Endothelial cell of umbilical vein (primary cell): ENCODE measurements around the gene CGAS. TPM values are rescaled to one million over a fixed set of nuclear protein-coding genes. Genes with fewer than 3 reads are reported as not detected.

ENCODE experiments used
- BruUV-seq: library from RNA; stranded (reverse); fragments of 400-500 nt; replicated peaks from 2 replicates; lab custom pipeline; 2021; lab: Mats Ljungman, UMichigan
- CTCF ChIA-PET: fragments of 300-600, 350-600 bp; sonication (Branson Sonifier 250); formaldehyde crosslinking; loops from one replicate; lab custom pipeline; 2021; ENCODE audit warnings: antibody characterized with exemption, inconsistent platforms; lab: Charles Lee
- POLR2A ChIA-PET: fragments of 300-600, 350-600 bp; sonication (Branson Sonifier 250); formaldehyde crosslinking; loops from one replicate; lab custom pipeline; 2021; ENCODE audit warnings: antibody characterized with exemption, inconsistent platforms; lab: Charles Lee
- DNase-seq: peaks from one replicate; pipeline ENCODE4 v3.0.0-alpha.2; 2011; ENCODE audit warnings: low read depth, low spot score
- FAIRE-seq: peaks from 2 replicates; lab custom pipeline; 2011; peaks lifted over from hg19 to GRCh38; lab: Jason Lieb, UNC
- H2AFZ ChIP-seq: 2 replicates; pipeline ENCODE4 v1.6.0; 2012; ENCODE audit warnings: low read depth, low read length, control low read depth, inconsistent platforms
- H3K27ac ChIP-seq: 2 replicates; pipeline ENCODE4 v1.5.1; 2011; ENCODE audit warnings: low read depth, mild to moderate bottlenecking, control low read depth, low read length, moderate library complexity; ENCODE audit not compliant: insufficient read depth
- H3K27me3 ChIP-seq, 2 experiments: 2 replicates each; pipeline versions ENCODE4 v1.6.0 to v1.6.1; 2011; ENCODE audit warnings: low read length in 2 of 2, mixed read lengths in 1 of 2; ENCODE audit not compliant: control insufficient read depth in 2 of 2, insufficient read depth in 2 of 2
- H3K36me3 ChIP-seq, 2 experiments: 2 replicates in 1 of 2; 3 replicates in 1 of 2; pipeline ENCODE4 v1.5.1; 2011; ENCODE audit warnings: low read length in 2 of 2, mild to moderate bottlenecking in 1 of 2, moderate library complexity in 1 of 2; ENCODE audit not compliant: control insufficient read depth in 2 of 2, insufficient read depth in 2 of 2; ENCODE audit errors: extremely low read depth in 1 of 2
- H3K4me1 ChIP-seq: 3 replicates; pipeline ENCODE4 v1.5.1; 2011; ENCODE audit warnings: mild to moderate bottlenecking, low read length; ENCODE audit not compliant: control insufficient read depth, insufficient read depth; ENCODE audit errors: extremely low read depth
- H3K4me2 ChIP-seq: 2 replicates; pipeline ENCODE4 v1.6.1; 2011; ENCODE audit warnings: low read length, control low read depth, mixed read lengths; ENCODE audit not compliant: insufficient read depth
- H3K4me3 ChIP-seq, 3 experiments: fragments of 200-600 bp in 1 of 3; sonication (generic), shearing (Covaris generic) in 1 of 3; replicated peaks in 1 of 3; 2 replicates each; pipeline ENCODE4 v1.5.1; 2011 to 2016; ENCODE audit warnings: control low read depth in 3 of 3, low read length in 3 of 3, mild to moderate bottlenecking in 2 of 3, inconsistent platforms in 1 of 3, low read depth in 1 of 3, moderate library complexity in 1 of 3; ENCODE audit not compliant: insufficient read depth in 1 of 3
- H3K79me2 ChIP-seq: 2 replicates; pipeline ENCODE4 v1.6.0; 2012; ENCODE audit warnings: low read length, inconsistent platforms; ENCODE audit not compliant: control insufficient read depth, insufficient read depth
- H3K9ac ChIP-seq: replicated peaks from 2 replicates; pipeline ENCODE3; 2011; ENCODE audit warnings: low read length, control low read depth; ENCODE audit not compliant: insufficient read depth; ENCODE audit errors: extremely low read depth
- H3K9me1 ChIP-seq: replicated peaks from 3 replicates; pipeline ENCODE4 v1.6.0; 2011; ENCODE audit warnings: mild to moderate bottlenecking, low read length; ENCODE audit not compliant: control insufficient read depth, insufficient read depth; ENCODE audit errors: extremely low read depth
- H3K9me3 ChIP-seq: replicated peaks from 2 replicates; pipeline ENCODE4 v1.5.1; 2012; ENCODE audit warnings: low read length, inconsistent platforms; ENCODE audit not compliant: control insufficient read depth, insufficient read depth
- H4K20me1 ChIP-seq: replicated peaks from 2 replicates; pipeline ENCODE3; 2011; ENCODE audit warnings: mild to moderate bottlenecking, low read length; ENCODE audit not compliant: control insufficient read depth, insufficient read depth; ENCODE audit errors: extremely low read depth
- EZH2 ChIP-seq: IDR thresholded peaks from 2 replicates; pipeline ENCODE4 v1.6.1; 2012; ENCODE audit warnings: borderline replicate concordance, low read depth, mild to moderate bottlenecking, moderate library complexity, low read length, inconsistent platforms; ENCODE audit not compliant: severe bottlenecking
- FOS ChIP-seq: IDR thresholded peaks from 2 replicates; pipeline ENCODE4 v1.6.1; 2011; ENCODE audit warnings: mild to moderate bottlenecking, low read length, moderate library complexity, borderline replicate concordance; ENCODE audit not compliant: insufficient read depth
- GATA2 ChIP-seq: IDR thresholded peaks from 2 replicates; pipeline ENCODE4 v1.7.0; 2011; ENCODE audit warnings: low read depth, mild to moderate bottlenecking, moderate library complexity, mixed read lengths, low read length; ENCODE audit not compliant: insufficient read length, insufficient read depth
- JUN ChIP-seq: IDR thresholded peaks from 2 replicates; pipeline ENCODE4 v1.6.1; 2011; ENCODE audit warnings: borderline replicate concordance, low read depth; ENCODE audit not compliant: insufficient read length, insufficient read depth
- MAX ChIP-seq: IDR thresholded peaks from 2 replicates; pipeline ENCODE4 v1.6.1; 2011; ENCODE audit not compliant: insufficient read depth, insufficient read length
- MYC ChIP-seq: IDR thresholded peaks from one replicate; pipeline ENCODE4 v1.6.1; 2011; ENCODE audit warnings: mild to moderate bottlenecking, low read depth, low read length
- POLR2A ChIP-seq: IDR thresholded peaks from 2 replicates; pipeline ENCODE4 v1.6.1; 2012; ENCODE audit warnings: low read depth, mild to moderate bottlenecking, control low read depth, low read length
- POLR2AphosphoS5 ChIP-seq: IDR thresholded peaks from 2 replicates; pipeline ENCODE4 v1.6.1; 2012; ENCODE audit warnings: low read depth, mild to moderate bottlenecking, control low read depth, low read length, moderate library complexity; ENCODE audit not compliant: insufficient read depth
- dilution Hi-C: fragments of 300-500 bp; cut with MboI; formaldehyde crosslinking; loops from one replicate; pipeline ENCODE4 v1.15.0; 2019; ENCODE audit warnings: low sequenced_read_pairs; ENCODE audit not compliant: extremely low pct_ligation_motif_present
- intact Hi-C: fragments of 100-400 bp; cut with micrococcal nuclease; formaldehyde crosslinking; loops from one replicate; pipeline ENCODE4 v1.10.0; 2022
- polyA plus RNA-seq, 4 experiments: library from polyadenylated mRNA; depleted of rRNA in 3 of 4; stranded (reverse) in 3 of 4; unstranded in 1 of 4; fragments of >200 nt; gene quantifications; 2 replicates each; pipeline versions ENCODE4 v1.2.1 to v1.2.3, GENCODE V29; 2011 to 2012; ENCODE audit warnings: missing spikeins in 1 of 4
- total RNA-seq: library from RNA; stranded (reverse); gene quantifications from 2 replicates; pipeline ENCODE4 v1.2.3, GENCODE V29; 2021
- TF ChIP-seq, protein P1 (sequence below), 2 donors: IDR thresholded peaks; 1 replicate in 1 of 2; 2 replicates in 1 of 2; pipeline ENCODE4 v1.5.1; 2011; ENCODE audit warnings: low read length in 2 of 2, mild to moderate bottlenecking in 2 of 2, moderate library complexity in 2 of 2, control low read depth in 1 of 2, inconsistent platforms in 1 of 2, low read depth in 1 of 2; ENCODE audit not compliant: insufficient read depth in 1 of 2; ENCODE audit errors: extremely low read depth in 1 of 2

Gene CGAS
- total and polyA plus RNA-seq, 2 donors (not counting 3 experiments of a cell fraction or from before 2014, with no cell fraction given): 1.9 to 7.4 TPM

GRCh38 chr6:73491377-73491776, 39.3 kb upstream of the CGAS start:
- Histone ChIP-seq H3K79me2 (no peaks in the 10 kb centered on the region), H3K4me1 (no peaks in the 10 kb centered on the region), H3K36me3 (peaks cover 5 to 6% of the 10 kb centered on the region in 2 experiments), H3K9me1 (no peaks in the 10 kb centered on the region), H3K9me3 (no peaks in the 10 kb centered on the region), H4K20me1 (no peaks in the 10 kb centered on the region), H3K27ac (no peak overlapping the region), H3K4me3 (no peak overlapping the region), H3K4me2 (no peak overlapping the region), H3K9ac (no peak overlapping the region), H2AFZ (no peak overlapping the region), H3K27me3 (no peaks in the 10 kb centered on the region)
- intact Hi-C loops: no loop called here
- DNase-seq: no peak
- POLR2A ChIA-PET: no interaction called here
- dilution Hi-C loops: no loop called here
- no TSS peak for BruUV-seq
- no peak for FAIRE-seq
- CTCF ChIA-PET: interaction anchor here (1.3 kb wide), 1 partner anchor 122 kb away, joined by 3 read pairs; no protein-coding TSS in a partner anchor
- TF ChIP-seq POLR2AphosphoS5: no peak
- TF ChIP-seq GATA2: no peak
- TF ChIP-seq FOS: no peak
- TF ChIP-seq, protein P1, sequence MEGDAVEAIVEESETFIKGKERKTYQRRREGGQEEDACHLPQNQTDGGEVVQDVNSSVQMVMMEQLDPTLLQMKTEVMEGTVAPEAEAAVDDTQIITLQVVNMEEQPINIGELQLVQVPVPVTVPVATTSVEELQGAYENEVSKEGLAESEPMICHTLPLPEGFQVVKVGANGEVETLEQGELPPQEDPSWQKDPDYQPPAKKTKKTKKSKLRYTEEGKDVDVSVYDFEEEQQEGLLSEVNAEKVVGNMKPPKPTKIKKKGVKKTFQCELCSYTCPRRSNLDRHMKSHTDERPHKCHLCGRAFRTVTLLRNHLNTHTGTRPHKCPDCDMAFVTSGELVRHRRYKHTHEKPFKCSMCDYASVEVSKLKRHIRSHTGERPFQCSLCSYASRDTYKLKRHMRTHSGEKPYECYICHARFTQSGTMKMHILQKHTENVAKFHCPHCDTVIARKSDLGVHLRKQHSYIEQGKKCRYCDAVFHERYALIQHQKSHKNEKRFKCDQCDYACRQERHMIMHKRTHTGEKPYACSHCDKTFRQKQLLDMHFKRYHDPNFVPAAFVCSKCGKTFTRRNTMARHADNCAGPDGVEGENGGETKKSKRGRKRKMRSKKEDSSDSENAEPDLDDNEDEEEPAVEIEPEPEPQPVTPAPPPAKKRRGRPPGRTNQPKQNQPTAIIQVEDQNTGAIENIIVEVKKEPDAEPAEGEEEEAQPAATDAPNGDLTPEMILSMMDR (IDR thresholded peaks at IDR 0.05; ENCODE audit: extremely low read depth in 1 of 2, insufficient read depth in 1 of 2, low read depth in 1 of 2, low read length in 2 of 2): no peak
- TF ChIP-seq POLR2A: no peak
- no peak for TF ChIP-seq MAX
- no peak for TF ChIP-seq MYC
- TF ChIP-seq JUN: no peak
- TF ChIP-seq EZH2: no peak
